Fibroblast of skin of scalp (primary cell): ENCODE data around the gene EEFSEC.

Experiments
- DNase-seq: peaks from one replicate; pipeline ENCODE4 v3.0.0-alpha.2; 2013

EEFSEC gene

GRCh38 chr3:128318275-128318941 is 165.1 kb downstream of the EEFSEC start:
- no peak for DNase-seq

DNA sequence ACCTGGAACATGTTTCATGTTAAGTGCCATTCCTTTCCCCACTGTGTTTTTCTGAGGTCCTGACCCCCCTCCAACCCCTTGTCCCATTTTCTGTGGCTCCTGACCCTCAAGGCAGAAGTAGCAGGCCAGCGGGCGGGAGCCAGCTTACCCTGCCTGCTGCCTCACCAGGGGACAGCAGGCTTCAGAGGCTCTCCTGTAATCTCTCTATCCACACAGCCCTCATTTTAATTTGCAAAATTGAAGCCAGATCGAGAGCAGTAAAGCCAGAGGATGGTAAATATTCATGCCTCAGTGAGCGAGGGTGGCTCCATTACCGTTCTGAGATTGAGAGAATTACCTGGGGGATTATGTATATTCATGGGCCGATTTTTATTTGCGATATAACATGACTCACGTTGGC is 165.8 kb downstream of the EEFSEC start:
- DNase-seq, result no peak

GRCh38 chr3:128319741-128320141 is 166.5 kb downstream of the EEFSEC start:
- DNase-seq, result no peak

DNA sequence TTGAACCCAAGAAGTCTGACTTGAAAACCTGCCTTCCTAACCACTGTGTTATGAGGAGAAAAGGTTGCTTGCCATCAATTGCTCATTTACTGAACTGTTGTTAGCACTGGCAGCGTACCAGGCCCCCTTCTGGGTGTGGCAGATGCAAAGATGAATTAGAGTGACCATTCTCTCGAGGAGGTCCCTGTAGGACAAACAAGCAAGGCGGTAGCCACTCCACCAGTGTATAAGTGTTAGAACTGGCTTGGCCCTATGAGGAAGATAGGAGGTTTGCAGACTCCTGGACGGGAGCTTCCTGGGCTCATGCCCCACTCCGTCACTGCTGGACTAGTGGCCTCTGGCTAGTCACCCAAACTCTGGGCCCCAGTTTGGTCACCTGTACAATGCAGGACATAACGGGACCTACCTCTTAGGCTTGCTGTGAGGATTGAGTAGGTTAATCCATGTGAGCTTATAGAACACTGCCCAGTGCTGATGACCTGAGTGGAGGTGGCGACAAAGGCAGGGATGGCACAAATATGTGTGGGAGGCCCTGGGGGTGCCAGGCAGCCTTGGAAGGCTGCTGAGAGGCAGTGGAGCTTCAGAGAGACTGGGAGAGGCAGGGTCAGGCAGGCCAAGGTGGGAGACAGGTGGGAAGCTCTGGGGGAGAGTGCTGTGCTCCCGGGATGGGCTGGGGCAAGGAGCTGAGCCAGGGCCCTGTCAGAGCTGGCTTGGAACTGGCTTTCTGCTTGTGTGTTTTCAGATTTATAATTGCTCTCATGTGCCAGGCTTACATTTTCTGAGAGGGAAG is 167.5 kb downstream of the EEFSEC start:
- no peak for DNase-seq

DNA sequence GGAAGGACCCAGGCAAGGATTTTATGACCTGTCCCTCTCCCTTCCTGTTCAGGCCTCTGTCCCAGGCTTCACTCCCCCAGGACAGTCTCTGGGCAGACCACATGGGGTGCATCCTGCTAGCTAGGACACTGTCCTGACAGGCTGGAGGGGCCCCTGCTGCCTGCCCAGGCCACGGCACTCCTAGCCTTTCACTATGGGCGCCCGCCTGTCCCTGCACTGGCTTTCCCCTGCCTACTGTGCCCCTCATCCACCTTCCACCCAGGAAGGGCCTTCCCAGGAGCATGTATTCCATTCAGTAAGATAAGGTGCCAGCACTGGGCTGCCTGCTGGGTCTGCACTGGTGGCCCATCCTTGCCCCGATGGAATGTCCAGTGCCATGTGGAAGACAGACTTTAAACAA is 168.1 kb downstream of the EEFSEC start:
- DNase-seq, result no peak

- peak; percentile 29 for DNase-seq
Measured at GRCh38 chr3:128322030-128323022, 169.0 kb downstream of the EEFSEC start.

GRCh38 chr3:128323206-128324081 is 170.2 kb downstream of the EEFSEC start:
- DNase-seq, result no peak

GRCh38 chr3:128324911-128325592 is 171.8 kb downstream of the EEFSEC start:
- DNase-seq, result no peak

DNA sequence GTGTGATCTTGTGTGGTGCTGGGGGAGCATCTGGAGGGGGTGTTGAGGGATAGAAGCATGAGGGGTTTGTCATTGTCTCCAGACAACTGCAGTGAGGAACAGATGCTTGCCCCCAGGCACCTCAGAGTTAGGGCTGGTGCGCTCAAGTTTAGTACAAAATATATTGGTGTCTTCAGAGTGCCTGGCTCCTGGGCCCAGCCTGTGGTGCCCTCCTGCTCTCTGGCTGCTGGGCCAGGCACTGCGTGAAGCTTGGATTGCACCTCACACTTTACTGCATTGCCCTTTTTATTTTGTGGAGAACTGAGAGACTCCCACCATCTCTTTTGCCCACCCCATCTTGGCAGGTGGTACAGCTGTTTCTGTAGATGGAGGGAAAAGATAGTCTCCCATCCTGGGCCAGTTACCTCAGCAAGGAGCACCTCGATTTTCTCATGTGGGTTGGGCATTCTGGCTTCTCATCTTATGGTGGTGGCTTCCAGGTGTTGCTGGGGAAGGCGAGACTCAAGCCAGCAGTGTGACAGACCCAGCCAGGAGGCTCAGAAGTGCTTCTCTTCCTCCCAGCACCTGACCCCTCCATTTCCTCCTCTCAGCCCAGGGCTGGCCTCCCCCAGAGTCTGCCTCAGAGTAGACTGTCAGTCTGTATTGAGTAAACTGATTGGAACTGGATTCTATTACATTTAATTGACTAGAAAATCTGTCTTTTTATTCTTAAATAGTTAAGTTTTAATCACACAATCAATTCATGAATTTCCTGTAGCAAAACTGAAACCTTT is 173.0 kb downstream of the EEFSEC start:
- DNase-seq, result no peak

DNA sequence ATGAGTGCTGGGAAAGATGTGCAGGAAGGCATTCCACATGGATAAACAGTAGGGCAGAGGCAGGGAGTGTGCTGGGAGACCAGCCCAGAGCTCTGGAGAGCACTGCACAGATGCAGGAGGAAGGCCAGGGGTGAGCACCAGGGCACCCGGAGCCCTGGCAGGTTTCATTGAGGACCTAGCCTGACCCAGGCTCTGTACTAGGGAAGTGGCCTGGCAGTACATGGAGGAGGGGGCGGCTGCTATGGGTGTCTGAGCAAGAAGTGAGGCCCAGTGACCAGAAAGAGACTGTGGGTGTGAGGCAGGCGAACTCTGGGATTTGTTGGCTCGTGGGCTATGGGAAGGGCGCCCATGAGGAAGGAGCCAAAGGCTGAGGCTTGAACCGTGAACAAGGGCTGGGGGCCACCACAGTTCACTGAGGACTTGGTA is 174.3 kb downstream of the EEFSEC start:
- DNase-seq, result no peak

GRCh38 chr3:128328546-128329458 is 175.5 kb downstream of the EEFSEC start:
- no peak for DNase-seq

- no peak for DNase-seq
Measured at GRCh38 chr3:128329491-128330213, 176.4 kb downstream of the EEFSEC start.

DNA sequence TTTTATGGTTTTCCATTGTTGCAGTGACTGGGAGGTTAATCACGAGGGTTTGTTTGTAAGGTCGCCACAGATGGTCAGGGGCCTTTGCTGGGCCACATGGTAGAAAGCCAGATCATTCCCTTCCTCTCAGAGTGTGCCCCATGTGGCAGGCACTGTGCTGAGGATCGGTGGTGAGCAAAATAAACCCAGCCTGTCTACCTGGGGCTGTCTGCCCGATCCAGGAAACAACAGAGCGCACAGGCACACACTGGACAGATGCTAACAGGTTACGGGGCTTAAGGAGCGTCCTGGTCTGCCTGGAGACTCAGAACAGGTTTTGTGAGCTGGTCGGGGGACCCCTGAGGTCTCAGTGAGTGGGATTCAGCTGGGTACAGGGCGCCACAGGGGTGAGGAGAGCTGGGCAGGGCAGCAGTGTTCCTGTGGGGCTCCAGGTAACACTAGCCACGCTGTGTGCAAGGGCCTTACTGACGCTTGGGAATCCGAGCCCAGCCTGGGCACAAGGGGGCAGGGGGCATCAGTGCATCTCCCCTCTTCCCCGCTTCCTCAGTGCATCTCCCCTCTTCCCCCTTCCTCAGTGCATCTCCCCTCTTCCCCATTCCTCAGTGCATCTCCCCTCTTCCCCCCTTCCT is 177.0 kb downstream of the EEFSEC start:
- no peak for DNase-seq

DNA sequence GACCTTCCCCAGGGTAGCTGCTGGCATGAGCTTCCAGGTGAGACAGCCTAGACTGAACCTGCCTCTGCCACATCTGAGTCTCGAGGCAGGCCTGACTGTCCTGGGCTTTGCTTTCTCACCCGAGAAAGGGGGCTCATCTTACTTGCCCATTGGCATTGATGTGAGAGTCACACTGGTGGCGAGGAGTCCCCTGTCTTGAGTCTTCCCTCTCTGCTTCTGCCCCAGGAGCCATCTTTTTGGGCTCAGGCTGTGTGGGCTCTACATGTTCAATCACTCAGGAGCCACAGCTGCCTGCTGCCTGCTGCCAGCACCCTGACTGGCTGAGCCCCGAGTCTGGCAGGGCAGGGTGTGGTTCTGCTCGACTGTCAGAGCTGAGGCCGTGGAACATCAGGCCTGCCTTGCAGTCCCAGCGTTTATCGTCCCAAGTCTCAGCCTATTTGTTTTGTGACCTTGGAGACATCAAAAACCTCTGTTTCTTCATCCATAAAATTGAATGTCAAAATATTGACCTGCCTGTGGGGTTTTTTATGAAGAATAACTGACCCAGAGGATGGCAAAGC is 180.9 kb downstream of the EEFSEC start:
- no peak for DNase-seq

DNA sequence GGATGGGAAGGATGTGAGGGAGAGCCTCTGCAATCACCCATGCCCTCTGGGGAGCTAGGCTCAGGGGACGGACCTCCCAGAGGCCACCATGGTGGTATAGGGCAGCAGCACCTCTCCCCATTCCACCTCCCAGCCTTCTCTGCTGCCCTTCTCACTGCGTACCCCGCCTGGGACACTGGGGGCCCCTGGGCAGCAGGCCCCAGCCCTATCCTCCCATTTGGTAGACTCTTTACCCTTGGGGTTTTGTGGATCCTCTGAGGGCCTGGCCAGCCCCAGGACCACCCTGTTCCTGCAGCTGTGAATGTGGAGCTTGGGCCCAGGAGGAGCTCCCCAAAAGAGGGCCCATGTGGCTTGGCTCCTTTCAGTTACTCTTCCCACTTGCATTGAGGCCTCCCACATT is 181.5 kb downstream of the EEFSEC start:
- no peak for DNase-seq

DNA sequence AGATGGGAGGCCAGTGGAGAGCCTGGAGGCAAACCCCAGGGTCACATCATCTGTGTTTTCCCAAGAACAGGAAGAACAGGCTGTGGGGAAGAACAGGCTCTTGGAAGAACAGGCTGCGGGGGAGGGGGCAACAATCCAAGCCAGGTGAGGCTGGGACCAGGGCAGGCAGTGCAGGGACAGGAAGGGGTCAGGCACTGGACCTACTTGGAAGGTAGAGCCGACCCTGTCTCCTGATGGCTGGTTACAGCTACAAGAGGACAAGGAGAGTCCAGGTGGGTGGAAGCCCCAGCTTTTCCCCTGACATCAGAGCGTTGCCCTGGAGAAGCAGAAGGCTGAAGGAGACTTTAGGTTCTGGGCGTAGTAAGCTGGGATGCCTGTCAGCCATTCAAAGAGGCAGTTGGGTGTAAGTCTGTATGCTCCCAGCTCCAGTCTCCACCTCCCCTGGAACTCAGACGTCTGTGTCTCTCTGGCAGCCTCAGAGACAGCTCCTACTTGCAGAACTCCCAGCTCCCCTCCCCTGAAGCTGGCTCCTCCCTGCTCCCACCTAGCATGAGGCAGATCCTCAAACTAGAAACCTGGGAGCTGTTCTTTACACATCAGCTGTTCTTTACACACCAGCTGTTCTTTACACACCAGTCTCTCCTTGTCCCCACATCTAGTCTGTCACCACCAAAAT is 182.5 kb downstream of the EEFSEC start:
- no peak for DNase-seq
